RWPE2 (cell line): ENCODE data around the gene CNTLN.
"Not testable (repeated sequence)": the region's sequence is repeated elsewhere in the genome, so short reads cannot be mapped to it uniquely, and the experiment has no call there.

ENCODE experiments used
- ATAC-seq: fragments of 200-7000 bp; cut with Tn5 transposase; 3 replicates; pipeline ENCODE4 v1.9.1; 2021; ENCODE audit warnings: low read depth
- DNase-seq: peaks from one replicate; pipeline ENCODE4 v3.0.0-alpha.2; 2020; ENCODE audit warnings: low spot score
- H3K27ac ChIP-seq: fragments of 450-650 bp; 2 replicates; pipeline ENCODE4 v1.5.1; 2017; ENCODE audit warnings: mild to moderate bottlenecking; ENCODE audit not compliant: poor library complexity, severe bottlenecking
- H3K27me3 ChIP-seq: fragments of 250-450 bp; sonication (Bioruptor Pico); 2 replicates; pipeline ENCODE4 v1.5.1; 2021; ENCODE audit warnings: mild to moderate bottlenecking, moderate library complexity; ENCODE audit not compliant: insufficient read depth, poor library complexity, severe bottlenecking
- H3K36me3 ChIP-seq: fragments of 250-450 bp; sonication (Bioruptor Pico); 2 replicates; pipeline ENCODE4 v1.5.1; 2020; ENCODE audit warnings: low read depth, mild to moderate bottlenecking, moderate library complexity
- H3K4me1 ChIP-seq: fragments of 250-450 bp; sonication (Bioruptor Pico); 2 replicates; pipeline ENCODE4 v1.5.1; 2021; ENCODE audit warnings: mild to moderate bottlenecking, moderate library complexity; ENCODE audit not compliant: insufficient read depth, poor library complexity, severe bottlenecking
- H3K4me3 ChIP-seq: fragments of 250-450 bp; sonication (Bioruptor Pico); 2 replicates; pipeline ENCODE4 v1.5.1; 2021; ENCODE audit warnings: mild to moderate bottlenecking, moderate library complexity; ENCODE audit not compliant: severe bottlenecking
- H3K9me3 ChIP-seq: fragments of 250-450 bp; sonication (Bioruptor Pico); 2 replicates; pipeline ENCODE4 v1.5.1; 2021; ENCODE audit warnings: mild to moderate bottlenecking, moderate library complexity; ENCODE audit not compliant: severe bottlenecking
- TF ChIP-seq, protein P1 (sequence below): fragments of 450-650 bp; IDR thresholded peaks from one replicate; pipeline ENCODE4 v1.5.1; 2017; ENCODE audit warnings: mild to moderate bottlenecking, moderate library complexity; ENCODE audit not compliant: poor library complexity, severe bottlenecking

CNTLN gene

DNA sequence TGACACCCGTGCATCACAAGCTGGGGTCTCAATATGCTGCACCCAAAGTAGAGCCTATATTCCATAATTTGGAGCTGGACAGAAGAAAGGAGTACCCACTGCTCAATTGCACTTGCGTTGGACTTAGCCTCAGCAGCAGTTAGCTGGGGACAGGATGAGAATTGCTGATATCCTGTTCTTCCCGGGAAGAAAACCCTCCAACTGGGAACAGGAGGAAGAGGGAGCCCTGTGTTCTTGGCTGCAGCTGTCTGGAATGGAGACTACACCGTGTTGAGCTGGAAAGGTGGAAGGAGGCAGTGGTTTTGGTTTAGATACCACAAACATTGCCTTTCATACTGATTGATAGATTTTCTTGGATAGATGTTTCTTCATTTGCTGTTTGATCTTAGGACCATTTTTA lies 24.6 kb downstream of the CNTLN start:
- H3K27me3 ChIP-seq: no peaks in the 10 kb centered on the region
- ATAC-seq (no peak), DNase-seq (no peak)
- no peaks in the 10 kb centered on the region for H3K4me1 ChIP-seq
- TF ChIP-seq, protein P1, sequence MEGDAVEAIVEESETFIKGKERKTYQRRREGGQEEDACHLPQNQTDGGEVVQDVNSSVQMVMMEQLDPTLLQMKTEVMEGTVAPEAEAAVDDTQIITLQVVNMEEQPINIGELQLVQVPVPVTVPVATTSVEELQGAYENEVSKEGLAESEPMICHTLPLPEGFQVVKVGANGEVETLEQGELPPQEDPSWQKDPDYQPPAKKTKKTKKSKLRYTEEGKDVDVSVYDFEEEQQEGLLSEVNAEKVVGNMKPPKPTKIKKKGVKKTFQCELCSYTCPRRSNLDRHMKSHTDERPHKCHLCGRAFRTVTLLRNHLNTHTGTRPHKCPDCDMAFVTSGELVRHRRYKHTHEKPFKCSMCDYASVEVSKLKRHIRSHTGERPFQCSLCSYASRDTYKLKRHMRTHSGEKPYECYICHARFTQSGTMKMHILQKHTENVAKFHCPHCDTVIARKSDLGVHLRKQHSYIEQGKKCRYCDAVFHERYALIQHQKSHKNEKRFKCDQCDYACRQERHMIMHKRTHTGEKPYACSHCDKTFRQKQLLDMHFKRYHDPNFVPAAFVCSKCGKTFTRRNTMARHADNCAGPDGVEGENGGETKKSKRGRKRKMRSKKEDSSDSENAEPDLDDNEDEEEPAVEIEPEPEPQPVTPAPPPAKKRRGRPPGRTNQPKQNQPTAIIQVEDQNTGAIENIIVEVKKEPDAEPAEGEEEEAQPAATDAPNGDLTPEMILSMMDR: no peak
- no peak overlapping the region for H3K27ac ChIP-seq
- no peak overlapping the region for H3K4me3 ChIP-seq
- no peaks in the 10 kb centered on the region for H3K36me3 ChIP-seq
- no peaks in the 10 kb centered on the region for H3K9me3 ChIP-seq

DNA sequence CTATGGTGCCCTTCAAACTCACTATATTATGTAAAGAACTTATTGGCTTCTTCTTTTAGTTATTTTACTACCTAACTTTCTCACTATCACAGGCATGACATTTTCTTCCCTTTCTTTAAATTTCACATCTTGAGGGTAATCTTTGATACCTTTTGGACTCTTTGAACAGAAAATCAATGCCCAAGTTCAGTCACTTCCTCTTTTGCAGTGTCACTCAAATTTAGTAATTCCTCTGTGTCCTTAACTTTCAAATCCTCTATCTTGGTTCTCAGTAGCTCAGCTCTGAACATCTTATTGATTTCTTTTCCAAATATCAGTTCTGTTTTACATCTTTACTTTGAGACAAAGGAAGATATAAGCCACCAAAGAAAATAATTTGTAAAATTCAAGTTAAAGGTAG lies 25.5 kb downstream of the CNTLN start:
- H3K4me1 ChIP-seq: no peaks in the 10 kb centered on the region
- no peak overlapping the region for H3K4me3 ChIP-seq
- ATAC-seq (no peak), DNase-seq (no peak)
- H3K27me3 ChIP-seq: no peaks in the 10 kb centered on the region
- no peaks in the 10 kb centered on the region for H3K36me3 ChIP-seq
- H3K9me3 ChIP-seq: no peaks in the 10 kb centered on the region
- H3K27ac ChIP-seq: no peak overlapping the region
- TF ChIP-seq, protein P1: no peak

DNA sequence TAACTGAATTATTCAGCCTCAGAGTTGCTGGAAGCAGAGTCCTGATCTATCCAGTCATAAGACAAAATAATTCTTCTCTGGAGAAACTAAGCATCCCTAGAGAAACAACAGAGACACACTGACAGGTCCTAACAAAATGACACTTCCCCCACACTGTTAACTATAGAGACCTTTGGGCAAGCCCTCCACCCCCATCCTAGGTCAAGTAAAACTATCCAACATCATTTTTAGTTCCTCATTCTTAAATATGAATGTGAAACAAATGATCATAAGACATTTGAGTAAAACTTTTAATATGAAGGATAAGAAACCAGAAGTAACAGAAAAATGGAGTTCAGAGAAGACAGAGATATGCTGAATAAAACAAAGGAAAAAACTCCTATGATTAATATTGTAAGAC lies 30.9 kb downstream of the CNTLN start:
- no peak overlapping the region for H3K27ac ChIP-seq
- ATAC-seq: no peak

DNA sequence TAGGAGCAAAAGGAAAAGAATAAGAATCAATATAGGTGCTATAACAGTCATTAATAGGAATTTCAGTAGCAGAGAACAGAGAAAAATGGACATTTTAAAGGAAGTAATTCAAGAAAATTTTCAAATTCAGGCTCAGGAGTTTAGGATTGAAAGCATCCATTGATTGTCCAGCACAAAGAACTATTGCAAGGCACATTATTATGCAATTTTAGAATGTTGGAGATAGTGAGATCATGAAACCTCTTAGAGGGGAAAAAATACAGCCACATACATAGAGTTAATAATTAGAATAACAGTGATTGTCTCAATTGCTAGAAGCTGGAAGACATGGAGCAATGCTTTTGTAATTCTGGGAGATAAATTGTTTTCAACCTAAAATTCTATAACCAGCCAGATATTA lies 31.5 kb downstream of the CNTLN start:
- Histone ChIP-seq H3K27me3 (no peaks in the 10 kb centered on the region), H3K36me3 (no peaks in the 10 kb centered on the region), H3K27ac (no peak overlapping the region), H3K4me1 (no peaks in the 10 kb centered on the region), H3K9me3 (peaks cover 2% of the 10 kb centered on the region), H3K4me3 (no peak overlapping the region)
- TF ChIP-seq, protein P1: no peak
- ATAC-seq (no peak), DNase-seq (no peak)

More for the DNA sequence above, 30.9 kb downstream of the CNTLN start:
- H3K27me3 ChIP-seq: no peaks in the 10 kb centered on the region
- H3K4me1 ChIP-seq: no peaks in the 10 kb centered on the region
- TF ChIP-seq, protein P1: no peak
- no peak overlapping the region for H3K4me3 ChIP-seq
- H3K36me3 ChIP-seq: no peaks in the 10 kb centered on the region
- H3K9me3 ChIP-seq: peaks cover 2% of the 10 kb centered on the region
- DNase-seq: no peak

DNA sequence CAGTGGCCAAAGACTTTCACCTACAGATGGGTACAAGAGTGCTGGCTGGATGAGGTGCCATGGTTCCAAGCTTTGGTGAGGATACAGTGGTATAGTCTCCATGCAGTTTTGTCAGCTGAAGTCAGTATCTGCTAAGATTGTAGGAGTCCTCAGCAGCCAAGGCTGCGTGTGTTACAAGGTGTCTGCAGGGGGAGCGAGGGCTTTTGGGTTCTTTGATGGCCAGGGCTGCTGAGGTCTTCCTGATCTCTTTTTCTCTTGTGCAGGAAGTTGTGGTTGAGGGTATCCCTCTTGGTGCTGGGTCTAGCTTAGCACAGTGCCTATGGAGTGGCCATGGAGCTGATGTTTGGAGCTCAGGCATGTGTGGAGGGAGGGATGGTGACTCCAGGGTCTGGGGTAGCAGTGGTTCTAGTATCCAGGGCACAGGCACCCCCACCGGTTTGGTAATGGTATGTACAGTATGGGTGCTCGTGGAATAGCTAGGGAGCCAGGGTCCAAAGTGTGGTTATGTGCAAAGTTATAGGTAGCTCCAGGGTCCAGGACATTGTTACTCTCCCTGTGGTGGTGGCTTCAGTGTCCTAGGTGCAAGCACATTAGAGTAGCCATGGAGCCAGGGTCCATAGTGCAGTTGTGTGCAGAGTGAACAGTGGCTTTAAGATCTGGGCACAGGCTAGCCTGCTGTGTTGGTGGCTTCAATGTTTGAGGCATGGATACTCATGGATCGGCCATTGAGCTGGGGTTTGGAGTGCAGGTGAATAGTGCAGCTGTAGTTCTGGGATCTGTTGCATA lies 36.7 kb downstream of the CNTLN start:
- no peak for ATAC-seq
- no peak overlapping the region for H3K4me3 ChIP-seq
- no peak for DNase-seq

DNA sequence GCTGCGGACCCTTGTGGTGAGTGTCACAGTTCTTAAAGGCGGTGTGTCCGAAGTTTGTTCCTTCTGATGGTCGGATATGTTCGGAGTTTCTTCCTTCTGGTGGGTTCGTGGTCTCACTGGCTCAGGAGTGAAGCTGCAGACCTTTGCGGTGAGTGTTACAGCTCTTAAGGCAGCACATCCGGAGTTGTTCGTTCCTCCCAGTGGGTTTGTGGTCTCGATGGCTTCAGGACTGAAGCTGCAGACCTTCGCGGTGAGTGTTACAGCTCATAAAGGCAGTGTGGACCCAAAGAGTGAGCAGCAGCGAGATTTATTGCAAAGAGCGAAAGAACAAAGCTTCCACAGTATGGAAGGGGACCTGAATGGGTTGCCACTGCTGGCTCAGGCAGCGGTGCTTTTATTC lies 42.7 kb downstream of the CNTLN start:
- not testable (repeated sequence) for H3K4me1 ChIP-seq, H3K27me3 ChIP-seq, H3K36me3 ChIP-seq, ATAC-seq, H3K4me3 ChIP-seq, DNase-seq, H3K27ac ChIP-seq, H3K9me3 ChIP-seq

More for the DNA sequence above, 36.7 kb downstream of the CNTLN start:
- H3K9me3 ChIP-seq: peaks cover 2% of the 10 kb centered on the region
- H3K27ac ChIP-seq: no peak overlapping the region
- TF ChIP-seq, protein P1: no peak
- no peaks in the 10 kb centered on the region for H3K36me3 ChIP-seq
- no peaks in the 10 kb centered on the region for H3K4me1 ChIP-seq
- no peaks in the 10 kb centered on the region for H3K27me3 ChIP-seq
